IMR-90 (cell line): ENCODE measurements around the gene C5orf24.

ENCODE experiments used
- BHLHE40 ChIP-seq: fragments of 150-350 bp; IDR thresholded peaks from 2 replicates; pipeline ENCODE4 v1.6.1; 2016; ENCODE audit warnings: mild to moderate bottlenecking, low read depth, low read length
- CEBPB ChIP-seq: IDR thresholded peaks from 2 replicates; pipeline ENCODE4 v1.6.1; 2012; ENCODE audit warnings: low read depth, low read length, improper control_type of control experiment
- CHD1 ChIP-seq: IDR thresholded peaks from 2 replicates; pipeline ENCODE4 v1.6.1; 2012; ENCODE audit warnings: low read depth, low read length, improper control_type of control experiment
- CTCF ChIP-seq: conservative IDR thresholded peaks from 2 replicates; pipeline ENCODE4 v1.5.1; 2012; ENCODE audit warnings: mild to moderate bottlenecking, low read depth, low read length, improper control_type of control experiment
- MAFK ChIP-seq: IDR thresholded peaks from 2 replicates; pipeline ENCODE4 v1.6.1; 2012; ENCODE audit warnings: low read depth, low read length, improper control_type of control experiment
- POLR2A ChIP-seq: IDR thresholded peaks from 2 replicates; pipeline ENCODE4 v1.6.1; 2012; ENCODE audit warnings: mild to moderate bottlenecking, low read depth, low read length
- RAD21 ChIP-seq: IDR thresholded peaks from 2 replicates; pipeline ENCODE4 v1.6.1; 2012; ENCODE audit warnings: low read length, improper control_type of control experiment
- RCOR1 ChIP-seq: IDR thresholded peaks from 2 replicates; pipeline ENCODE4 v1.6.1; 2012; ENCODE audit warnings: mild to moderate bottlenecking, low read length, improper control_type of control experiment; ENCODE audit not compliant: insufficient replicate concordance
- RFX5 ChIP-seq: IDR thresholded peaks from 2 replicates; pipeline ENCODE4 v1.8.0; 2012; ENCODE audit warnings: low read depth, mild to moderate bottlenecking, low read length, moderate library complexity
- SMC3 ChIP-seq: fragments of 150-350 bp; IDR thresholded peaks from 2 replicates; pipeline ENCODE4 v1.6.1; 2016; ENCODE audit warnings: low read depth, mild to moderate bottlenecking, antibody characterized with exemption, low read length, moderate library complexity
- USF2 ChIP-seq: fragments of 150-350 bp; IDR thresholded peaks from 2 replicates; pipeline ENCODE4 v1.6.1; 2017; ENCODE audit warnings: mild to moderate bottlenecking, antibody characterized with exemption, low read length, low read depth
- TF ChIP-seq, protein P1 (sequence below): fragments of 150-350 bp; IDR thresholded peaks from 2 replicates; pipeline ENCODE4 v1.6.1; 2016; ENCODE audit warnings: low read depth, mild to moderate bottlenecking, low read length, moderate library complexity, borderline replicate concordance

DNA sequence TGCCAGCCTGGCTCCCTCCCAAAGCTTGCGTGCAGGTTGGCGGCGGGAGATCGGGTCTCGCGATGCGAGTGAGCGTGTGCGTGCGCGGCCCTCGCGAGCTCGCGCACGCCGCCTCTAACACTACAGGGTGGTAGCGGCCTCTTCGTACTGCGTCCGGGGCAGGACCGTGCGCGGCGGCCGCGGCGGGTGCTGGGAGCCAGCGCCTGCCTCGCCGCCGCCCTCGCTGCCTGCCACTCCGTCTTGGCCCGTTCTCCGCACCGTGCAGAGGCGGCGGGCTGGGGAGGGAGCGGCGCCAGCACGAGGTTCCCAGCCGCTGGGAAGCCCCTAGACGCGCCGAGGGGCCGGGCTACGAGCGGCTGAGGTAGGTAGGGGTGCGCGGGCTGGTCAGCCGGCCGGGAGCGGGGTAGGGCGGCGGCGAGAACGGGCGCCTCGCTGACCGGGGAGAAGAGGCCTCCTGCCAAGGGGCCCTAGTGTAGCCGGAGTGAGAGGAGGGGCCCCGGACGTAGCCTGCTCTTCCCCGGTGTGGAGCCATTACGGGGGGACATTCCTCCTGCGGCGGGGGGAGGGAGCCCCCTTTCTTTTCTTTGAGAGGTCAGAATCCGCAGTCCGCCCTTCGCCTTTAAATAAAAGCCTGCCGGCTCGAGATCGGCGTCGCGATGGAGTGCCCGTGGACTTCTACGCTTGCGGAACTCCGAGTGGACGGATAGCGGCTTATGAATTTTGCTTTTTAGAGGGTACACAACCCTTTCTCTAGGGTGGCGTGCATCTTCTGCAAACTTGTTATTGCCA is at the start of gene C5orf24:
- no peak for TF ChIP-seq CTCF
- TF ChIP-seq CHD1 = peak; percentile 40; the same call in 1 of the 2 replicates
- TF ChIP-seq RFX5 = no peak
- TF ChIP-seq RAD21 = no peak
- peak; percentile 95 for TF ChIP-seq POLR2A
- TF ChIP-seq MAFK = no peak
- TF ChIP-seq, protein P1, sequence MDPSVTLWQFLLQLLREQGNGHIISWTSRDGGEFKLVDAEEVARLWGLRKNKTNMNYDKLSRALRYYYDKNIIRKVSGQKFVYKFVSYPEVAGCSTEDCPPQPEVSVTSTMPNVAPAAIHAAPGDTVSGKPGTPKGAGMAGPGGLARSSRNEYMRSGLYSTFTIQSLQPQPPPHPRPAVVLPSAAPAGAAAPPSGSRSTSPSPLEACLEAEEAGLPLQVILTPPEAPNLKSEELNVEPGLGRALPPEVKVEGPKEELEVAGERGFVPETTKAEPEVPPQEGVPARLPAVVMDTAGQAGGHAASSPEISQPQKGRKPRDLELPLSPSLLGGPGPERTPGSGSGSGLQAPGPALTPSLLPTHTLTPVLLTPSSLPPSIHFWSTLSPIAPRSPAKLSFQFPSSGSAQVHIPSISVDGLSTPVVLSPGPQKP = no peak
- peak; percentile 70 for TF ChIP-seq BHLHE40
- TF ChIP-seq USF2 = no peak
- TF ChIP-seq CEBPB = no peak
- no peak for TF ChIP-seq SMC3
- TF ChIP-seq RCOR1 = no peak
